A204.1 (cell line): Measurements from ENCODE around the gene MYO9A.
A peak's percentile ranks its signal among the peaks of the same experiment; 100 is the strongest.
"Not testable (repeated sequence)": the region's sequence is repeated elsewhere in the genome, so short reads cannot be mapped to it uniquely, and the experiment has no call there.

ENCODE experiments used
- FAIRE-seq: peaks from 2 replicates; lab custom pipeline; 2012; peaks lifted over from hg19 to GRCh38; lab: Jason Lieb, UNC

The MYO9A gene

DNA sequence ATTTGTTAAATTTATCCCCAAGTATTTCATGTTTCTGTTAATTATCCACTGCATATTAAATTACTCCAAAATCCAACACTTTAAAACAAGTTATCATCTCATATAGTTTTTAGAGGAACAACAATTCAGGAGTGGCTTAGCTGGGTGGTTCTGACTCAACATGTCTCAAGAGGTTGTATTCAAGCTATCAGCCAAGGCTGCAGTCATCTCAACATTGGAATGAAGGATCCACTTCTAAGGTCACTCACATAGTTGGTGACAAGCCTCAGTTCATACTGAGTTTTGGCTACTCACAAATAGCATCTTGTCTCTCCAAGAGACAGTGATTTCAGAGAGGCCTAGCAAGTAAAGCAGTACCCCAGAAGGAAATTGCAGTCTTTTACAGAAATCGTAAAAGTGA is 172.9 kb downstream of the MYO9A start:
- FAIRE-seq = no peak

DNA sequence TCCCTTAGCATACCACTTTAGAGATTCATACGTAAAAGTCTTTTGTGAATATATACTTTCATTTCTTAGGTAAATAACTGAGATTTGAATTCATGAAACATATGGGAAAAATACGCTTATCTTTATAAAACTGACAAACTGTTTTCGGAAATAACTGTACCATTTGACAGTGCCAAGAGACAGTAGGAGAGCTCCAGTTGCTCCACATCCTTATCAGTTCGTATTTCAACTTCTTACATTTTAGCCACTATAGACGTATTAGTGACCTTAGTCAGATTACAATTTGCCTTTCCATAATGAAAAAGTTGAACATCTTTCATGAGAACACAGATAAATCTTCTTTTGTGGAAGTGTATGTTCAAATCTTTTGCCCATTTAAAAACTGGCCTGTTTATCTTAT is 174.1 kb downstream of the MYO9A start:
- FAIRE-seq = no peak

DNA sequence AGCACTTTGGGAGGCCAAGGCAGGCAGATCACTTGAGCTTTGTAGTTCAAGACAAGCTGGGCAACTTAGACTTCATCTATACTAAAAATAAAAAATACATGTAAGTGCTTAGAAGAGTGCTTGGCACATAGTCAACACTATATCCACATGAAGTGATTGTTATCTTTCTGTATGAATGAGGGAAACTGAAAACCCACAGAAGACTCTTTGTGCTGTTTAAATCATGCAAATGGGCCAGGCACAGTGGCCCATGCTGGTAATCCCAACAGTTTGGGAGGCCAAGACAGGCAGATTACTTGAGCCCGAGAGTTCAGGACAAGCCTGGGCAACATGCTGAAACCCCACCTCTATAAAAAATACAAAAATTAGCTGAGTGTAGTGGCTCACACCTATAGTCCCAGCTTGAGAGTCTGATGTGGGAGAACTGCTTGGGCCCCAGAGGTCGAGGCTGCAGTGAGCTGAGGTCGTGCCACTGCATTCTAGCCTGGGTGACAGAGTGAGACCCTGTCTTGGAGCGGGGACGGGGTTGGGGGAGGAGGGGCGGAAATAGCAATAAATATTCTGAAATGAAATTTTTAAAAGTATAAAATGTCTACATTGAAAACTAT is 177.9 kb downstream of the MYO9A start:
- no peak for FAIRE-seq

- FAIRE-seq = no peak
These were observed 180.2 kb downstream of the MYO9A start for GRCh38 chr15:71937650-71938311.

DNA sequence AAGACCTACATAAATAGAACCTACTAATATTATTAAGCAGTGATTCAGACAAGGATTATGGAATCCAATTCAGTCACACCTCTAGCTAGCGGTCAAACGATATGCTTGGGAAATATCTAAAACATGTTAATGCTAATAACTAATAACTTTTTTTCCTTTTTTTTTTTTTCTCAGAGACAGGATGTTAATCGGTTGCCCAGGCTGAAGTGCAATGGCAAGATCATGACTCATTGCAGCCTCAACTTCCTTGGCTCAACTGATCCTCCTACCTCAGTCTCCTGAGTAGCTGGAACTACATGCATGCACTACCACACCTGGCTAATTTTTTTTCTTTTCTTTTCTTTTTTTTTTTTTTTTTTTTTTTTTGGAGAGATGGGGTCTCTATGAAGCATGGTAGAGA is 183.5 kb downstream of the MYO9A start:
- no peak for FAIRE-seq

DNA sequence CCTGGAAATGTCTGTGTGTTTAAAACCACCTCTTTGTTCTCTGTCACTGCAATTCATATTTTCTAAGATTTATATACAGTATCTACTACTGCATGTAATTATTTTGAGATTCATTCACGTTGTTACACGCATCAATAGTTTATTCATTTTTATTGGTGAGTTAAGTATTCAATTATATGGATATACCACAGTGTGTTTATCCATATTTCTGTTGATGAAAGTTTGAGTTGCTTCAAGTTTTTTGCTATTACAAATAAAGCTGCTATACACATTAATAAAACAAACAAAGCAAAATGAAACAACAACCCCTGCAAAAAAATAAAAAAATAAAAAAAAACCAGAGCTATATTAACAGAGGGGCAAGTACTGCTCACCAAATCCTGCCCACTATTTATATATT is 185.3 kb downstream of the MYO9A start:
- no peak for FAIRE-seq

DNA sequence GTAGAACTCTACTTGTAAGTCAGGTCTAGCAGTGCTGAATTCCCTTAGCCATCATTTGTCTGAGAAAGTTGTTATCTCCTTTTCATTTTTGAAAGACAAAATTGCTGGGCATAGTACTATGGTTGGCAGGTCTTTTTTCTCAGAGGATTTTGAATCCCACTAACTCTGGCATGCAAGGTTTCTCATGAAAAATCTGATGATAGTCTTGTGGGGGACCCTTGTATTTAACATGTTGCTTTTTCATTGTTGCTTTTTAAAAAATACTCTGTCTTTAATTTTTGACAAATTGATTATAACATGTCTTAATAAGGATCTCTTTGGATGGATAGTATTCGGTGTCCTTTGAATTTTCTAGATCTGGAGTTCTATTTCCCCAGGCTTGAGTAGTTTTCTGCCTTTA is 186.7 kb downstream of the MYO9A start:
- no peak for FAIRE-seq

- peak; percentile 73 for FAIRE-seq
These were observed 192.8 kb downstream of the MYO9A start for GRCh38 chr15:71925145-71925544.

DNA sequence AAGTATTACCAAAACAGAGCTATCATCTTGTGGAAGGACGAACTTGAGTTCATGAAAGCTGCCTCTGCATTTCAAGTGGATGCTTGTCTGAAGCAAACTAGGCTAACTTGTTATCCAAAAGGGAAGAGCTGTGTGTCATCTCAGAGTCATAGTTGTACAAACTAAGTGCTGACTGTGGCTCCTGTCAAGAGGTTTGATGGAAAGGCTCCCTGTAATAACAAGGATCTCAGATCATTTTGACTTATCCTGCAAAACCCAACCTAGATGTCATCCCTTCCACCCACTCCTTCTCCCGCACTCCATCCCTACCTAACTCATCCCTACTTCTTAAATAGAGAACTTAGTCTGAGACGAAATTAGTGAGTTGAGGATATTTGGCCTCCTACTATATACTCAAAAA is 196.8 kb downstream of the MYO9A start:
- FAIRE-seq = no peak

- FAIRE-seq = no peak
These were observed 197.4 kb downstream of the MYO9A start for GRCh38 chr15:71920573-71920972.

GRCh38 chr15:71916834-71917233 is 201.1 kb downstream of the MYO9A start:
- no peak for FAIRE-seq

- no peak for FAIRE-seq
These were observed 203.9 kb downstream of the MYO9A start for GRCh38 chr15:71914092-71914491.

GRCh38 chr15:71899674-71900073 is 218.3 kb downstream of the MYO9A start:
- no peak for FAIRE-seq

GRCh38 chr15:71893691-71894090 is 224.3 kb downstream of the MYO9A start:
- FAIRE-seq = no peak

DNA sequence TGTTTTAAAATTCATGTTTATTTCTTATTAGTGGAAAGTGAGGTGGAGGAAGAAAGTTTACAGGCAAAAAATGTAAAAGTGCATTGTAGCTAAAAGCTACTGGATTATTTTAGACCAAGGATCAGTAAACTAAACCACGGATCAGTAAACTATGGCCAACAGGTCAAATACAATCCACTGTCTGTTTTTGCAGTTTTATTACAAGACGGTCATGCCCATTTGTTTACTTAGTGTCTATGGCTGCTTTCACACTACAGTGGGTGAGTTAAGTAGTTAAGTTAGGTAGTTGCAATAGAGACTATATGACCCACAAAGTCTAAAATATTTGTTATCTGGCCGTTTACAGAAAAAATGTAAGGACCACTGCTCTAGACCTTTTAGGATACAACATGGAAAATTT is 225.6 kb downstream of the MYO9A start:
- FAIRE-seq = no peak

- no peak for FAIRE-seq
These were observed 226.9 kb downstream of the MYO9A start for GRCh38 chr15:71891026-71891425.

- no peak for FAIRE-seq
These were observed 228.0 kb downstream of the MYO9A start for GRCh38 chr15:71889947-71890346.

- no peak for FAIRE-seq
These were observed 228.6 kb downstream of the MYO9A start for GRCh38 chr15:71889385-71889784.

- no peak for FAIRE-seq
These were observed 229.2 kb downstream of the MYO9A start for GRCh38 chr15:71888797-71889196.

DNA sequence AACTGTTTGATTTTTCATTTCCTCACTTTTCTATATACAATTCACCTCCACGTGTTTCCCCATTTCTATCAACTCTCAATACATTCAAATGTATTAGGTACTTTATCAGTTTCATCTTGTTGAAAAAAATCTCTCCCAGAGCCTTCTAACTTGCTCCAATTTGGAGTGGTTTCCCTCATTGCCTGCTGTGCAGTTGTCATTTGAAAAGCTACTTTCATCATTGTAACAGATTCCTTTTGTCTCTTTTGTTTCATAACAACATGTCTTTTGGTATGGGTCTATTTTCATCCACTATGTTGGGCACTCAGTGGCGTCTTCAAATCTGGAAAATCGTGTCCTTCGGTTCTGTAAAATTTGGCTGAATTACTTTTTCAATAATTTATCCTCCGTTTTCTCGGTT is 232.6 kb downstream of the MYO9A start:
- no peak for FAIRE-seq

- FAIRE-seq = no peak
These were observed 234.5 kb downstream of the MYO9A start for GRCh38 chr15:71883447-71883846.

GRCh38 chr15:71880276-71880675 is 237.7 kb downstream of the MYO9A start:
- FAIRE-seq = no peak

DNA sequence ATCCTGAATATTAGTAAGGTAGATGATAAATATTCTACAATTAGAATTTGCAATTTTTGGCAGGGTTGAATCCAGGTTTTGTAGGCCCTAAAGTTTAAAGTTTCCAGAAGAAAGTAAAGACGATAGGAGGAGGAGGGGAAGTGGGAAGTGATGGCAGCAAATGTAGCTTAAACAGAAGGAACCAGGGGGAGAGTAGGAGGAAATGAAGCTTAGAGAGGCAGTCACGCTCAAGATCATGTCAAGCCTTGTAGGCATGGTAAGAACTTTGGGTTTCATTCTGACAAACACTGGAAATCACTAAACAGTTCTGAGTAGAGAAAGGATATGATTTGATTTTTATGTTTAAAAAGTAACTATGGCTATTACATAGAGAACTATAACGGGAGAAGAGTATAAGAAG is 243.7 kb downstream of the MYO9A start:
- FAIRE-seq = no peak

DNA sequence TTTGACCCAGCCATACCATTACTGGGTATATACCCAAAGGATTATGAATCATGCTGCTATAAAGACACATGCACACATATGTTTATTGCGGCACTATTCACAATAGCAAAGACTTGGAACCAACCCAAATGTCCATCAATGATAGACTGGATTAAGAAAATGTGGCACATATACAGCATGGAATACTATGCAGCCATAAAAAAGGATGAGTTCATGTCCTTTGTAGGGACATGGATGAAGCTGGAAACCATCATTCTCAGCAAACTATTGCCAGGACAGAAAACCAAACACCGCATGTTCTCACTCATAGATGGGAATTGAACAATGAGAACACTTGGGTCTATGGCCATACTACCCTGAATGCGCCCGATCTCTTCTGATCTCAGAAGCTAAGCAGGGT is 259.7 kb downstream of the MYO9A start:
- not testable (repeated sequence) for FAIRE-seq
